ENCODE measurements around the gene PTPRN2. TPM values are rescaled to one million over a fixed set of nuclear protein-coding genes. Genes with fewer than 3 reads are reported as not detected.
"Not testable (repeated sequence)": the region's sequence is repeated elsewhere in the genome, so short reads cannot be mapped to it uniquely, and the experiment has no call there.

Gene PTPRN2
- total and polyA plus RNA-seq, 2 donors (not counting 3 experiments of a cell fraction or from before 2014, with no cell fraction given) = 0.62 to 0.88 TPM

DNA sequence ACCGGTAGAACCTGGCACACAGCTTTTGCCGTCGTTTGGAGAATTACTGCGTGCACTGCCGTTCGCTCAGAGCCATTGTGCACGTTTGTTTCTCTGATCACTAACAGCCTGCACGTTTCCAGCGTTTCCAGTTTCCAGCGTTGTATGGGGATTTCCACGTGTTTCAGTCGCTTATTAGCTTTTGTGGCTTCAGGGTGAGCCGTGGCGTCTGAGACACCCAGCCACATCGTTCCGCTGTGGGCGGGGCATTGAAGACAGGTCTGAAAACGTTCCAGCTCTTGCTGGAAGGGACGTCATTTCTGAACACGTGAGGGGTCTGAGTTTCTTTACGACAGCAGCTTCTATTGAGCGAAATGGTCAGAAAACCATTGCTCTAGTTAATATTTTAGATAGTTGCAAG lies 1086.0 kb downstream of the PTPRN2 start:
- H3K9me3 ChIP-seq (replicated peaks; ENCODE audit: control insufficient read depth, insufficient read depth, low read length) = no peaks in the 10 kb centered on the region
- intact Hi-C loops (cut with micrococcal nuclease) = no loop called here
- H3K27ac ChIP-seq (ENCODE audit: insufficient read depth, low read depth, low read length) = no peak overlapping the region
- dilution Hi-C loops (cut with MboI; ENCODE audit: extremely low pct_ligation_motif_present, low sequenced_read_pairs) = no loop called here
- no peaks in the 10 kb centered on the region for H4K20me1 ChIP-seq (replicated peaks; ENCODE audit: control insufficient read depth, extremely low read depth, insufficient read depth, low read length)
- no TSS peak for BruUV-seq (replicated peaks)
- H3K27me3 ChIP-seq (ENCODE audit: control insufficient read depth in 2 of 2, insufficient read depth in 2 of 2, low read length in 2 of 2) = no peaks in the 10 kb centered on the region
- no peaks in the 10 kb centered on the region for H3K36me3 ChIP-seq (ENCODE audit: control insufficient read depth in 2 of 2, extremely low read depth in 1 of 2, insufficient read depth in 2 of 2, low read length in 2 of 2)
- no peaks in the 10 kb centered on the region for H3K9me1 ChIP-seq (replicated peaks; ENCODE audit: control insufficient read depth, extremely low read depth, insufficient read depth, low read length)
- POLR2A ChIA-PET = no interaction called here
- FAIRE-seq = no peak
- H3K9ac ChIP-seq (replicated peaks; ENCODE audit: extremely low read depth, insufficient read depth, low read length) = no peak overlapping the region
- no peak overlapping the region for H2AFZ ChIP-seq (ENCODE audit: low read depth, low read length)
- H3K4me3 ChIP-seq (replicated peaks in 1 of 3; ENCODE audit: insufficient read depth in 1 of 3, low read depth in 1 of 3, low read length in 3 of 3) = no peak overlapping the region
- no peak for TF ChIP-seq EZH2 (IDR thresholded peaks at IDR 0.05; ENCODE audit: borderline replicate concordance, low read depth, low read length, severe bottlenecking)
- TF ChIP-seq JUN (IDR thresholded peaks at IDR 0.05; ENCODE audit: borderline replicate concordance, insufficient read depth, insufficient read length, low read depth) = no peak
- TF ChIP-seq POLR2AphosphoS5 (IDR thresholded peaks at IDR 0.05; ENCODE audit: insufficient read depth, low read depth, low read length) = no peak
- TF ChIP-seq FOS (IDR thresholded peaks at IDR 0.05; ENCODE audit: borderline replicate concordance, insufficient read depth, low read length) = no peak
- no peak for TF ChIP-seq GATA2 (IDR thresholded peaks at IDR 0.05; ENCODE audit: insufficient read depth, insufficient read length, low read depth, low read length)
- TF ChIP-seq, protein P1, sequence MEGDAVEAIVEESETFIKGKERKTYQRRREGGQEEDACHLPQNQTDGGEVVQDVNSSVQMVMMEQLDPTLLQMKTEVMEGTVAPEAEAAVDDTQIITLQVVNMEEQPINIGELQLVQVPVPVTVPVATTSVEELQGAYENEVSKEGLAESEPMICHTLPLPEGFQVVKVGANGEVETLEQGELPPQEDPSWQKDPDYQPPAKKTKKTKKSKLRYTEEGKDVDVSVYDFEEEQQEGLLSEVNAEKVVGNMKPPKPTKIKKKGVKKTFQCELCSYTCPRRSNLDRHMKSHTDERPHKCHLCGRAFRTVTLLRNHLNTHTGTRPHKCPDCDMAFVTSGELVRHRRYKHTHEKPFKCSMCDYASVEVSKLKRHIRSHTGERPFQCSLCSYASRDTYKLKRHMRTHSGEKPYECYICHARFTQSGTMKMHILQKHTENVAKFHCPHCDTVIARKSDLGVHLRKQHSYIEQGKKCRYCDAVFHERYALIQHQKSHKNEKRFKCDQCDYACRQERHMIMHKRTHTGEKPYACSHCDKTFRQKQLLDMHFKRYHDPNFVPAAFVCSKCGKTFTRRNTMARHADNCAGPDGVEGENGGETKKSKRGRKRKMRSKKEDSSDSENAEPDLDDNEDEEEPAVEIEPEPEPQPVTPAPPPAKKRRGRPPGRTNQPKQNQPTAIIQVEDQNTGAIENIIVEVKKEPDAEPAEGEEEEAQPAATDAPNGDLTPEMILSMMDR (IDR thresholded peaks at IDR 0.05; ENCODE audit: extremely low read depth in 1 of 2, insufficient read depth in 1 of 2, low read depth in 1 of 2, low read length in 2 of 2) = no peak
- no peak for TF ChIP-seq MYC (IDR thresholded peaks at IDR 0.05; ENCODE audit: low read depth, low read length)
- CTCF ChIA-PET = no interaction called here
- peaks cover 9% of the 10 kb centered on the region for H3K4me1 ChIP-seq (ENCODE audit: control insufficient read depth, extremely low read depth, insufficient read depth, low read length)
- no peaks in the 10 kb centered on the region for H3K79me2 ChIP-seq (ENCODE audit: control insufficient read depth, insufficient read depth, low read length)
- DNase-seq (ENCODE audit: low read depth, low spot score) = no peak
- H3K4me2 ChIP-seq (ENCODE audit: insufficient read depth, low read length) = no peak overlapping the region

DNA sequence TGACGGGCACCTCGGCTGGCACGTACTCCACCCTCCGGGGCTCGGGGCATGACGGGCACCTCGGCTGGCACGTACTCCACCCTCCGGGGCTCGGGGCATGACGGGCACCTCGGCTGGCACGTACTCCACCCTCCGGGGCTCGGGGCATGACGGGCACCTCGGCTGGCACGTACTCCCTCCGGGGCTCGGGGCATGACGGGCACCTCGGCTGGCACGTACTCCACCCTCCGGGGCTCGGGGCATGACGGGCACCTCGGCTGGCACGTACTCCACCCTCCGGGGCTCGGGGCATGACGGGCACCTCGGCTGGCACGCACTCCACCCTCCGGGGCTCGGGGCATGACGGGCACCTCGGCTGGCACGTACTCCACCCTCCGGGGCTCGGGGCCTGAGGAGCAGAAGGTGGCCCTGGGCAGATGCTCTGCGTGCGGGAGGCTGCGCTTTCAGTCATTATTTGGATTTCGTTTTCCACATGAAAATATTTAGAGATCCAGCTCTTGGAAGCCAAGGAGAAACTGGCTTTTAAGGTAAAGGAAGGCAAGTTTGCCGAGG lies 1086.6 kb downstream of the PTPRN2 start:
- H3K4me2 ChIP-seq (ENCODE audit: insufficient read depth, low read length); H3K9ac ChIP-seq (replicated peaks; ENCODE audit: extremely low read depth, insufficient read depth, low read length); FAIRE-seq; dilution Hi-C loops (cut with MboI; ENCODE audit: extremely low pct_ligation_motif_present, low sequenced_read_pairs); BruUV-seq (replicated peaks); H3K27me3 ChIP-seq (ENCODE audit: control insufficient read depth in 2 of 2, insufficient read depth in 2 of 2, low read length in 2 of 2); H3K4me3 ChIP-seq (replicated peaks in 1 of 3; ENCODE audit: insufficient read depth in 1 of 3, low read depth in 1 of 3, low read length in 3 of 3); H3K9me1 ChIP-seq (replicated peaks; ENCODE audit: control insufficient read depth, extremely low read depth, insufficient read depth, low read length); H4K20me1 ChIP-seq (replicated peaks; ENCODE audit: control insufficient read depth, extremely low read depth, insufficient read depth, low read length); H3K79me2 ChIP-seq (ENCODE audit: control insufficient read depth, insufficient read depth, low read length); DNase-seq (ENCODE audit: low read depth, low spot score); H3K36me3 ChIP-seq (ENCODE audit: control insufficient read depth in 2 of 2, extremely low read depth in 1 of 2, insufficient read depth in 2 of 2, low read length in 2 of 2); POLR2A ChIA-PET; H3K27ac ChIP-seq (ENCODE audit: insufficient read depth, low read depth, low read length); CTCF ChIA-PET; intact Hi-C loops (cut with micrococcal nuclease); H3K4me1 ChIP-seq (ENCODE audit: control insufficient read depth, extremely low read depth, insufficient read depth, low read length); H3K9me3 ChIP-seq (replicated peaks; ENCODE audit: control insufficient read depth, insufficient read depth, low read length); H2AFZ ChIP-seq (ENCODE audit: low read depth, low read length): not testable (repeated sequence)

Data from endothelial cell of umbilical vein (primary cell).